GM21529 (cell line): ENCODE measurements around the gene FDPS.
"Not testable (repeated sequence)": the region's sequence is repeated elsewhere in the genome, so short reads cannot be mapped to it uniquely, and the experiment has no call there.

ENCODE experiments used
- ATAC-seq: cut with Tn5 transposase; IDR thresholded peaks from one replicate; pipeline ENCODE4 v1.9.1; 2021; ENCODE audit not compliant: unreplicated experiment

FDPS gene

GRCh38 chr1:155285063-155285462 lies 23.6 kb upstream of the FDPS start:
- ATAC-seq, result no peak

- no peak for ATAC-seq
Measured at GRCh38 chr1:155285631-155286044, 23.0 kb upstream of the FDPS start.

- ATAC-seq, result no peak
Measured at GRCh38 chr1:155286544-155286943, 22.1 kb upstream of the FDPS start.

- ATAC-seq, result no peak
Measured at GRCh38 chr1:155287987-155288543, 20.6 kb upstream of the FDPS start.

GRCh38 chr1:155291006-155291405 lies 17.7 kb upstream of the FDPS start:
- ATAC-seq, result not testable (repeated sequence)

GRCh38 chr1:155293086-155293749 lies 15.4 kb upstream of the FDPS start:
- no peak for ATAC-seq

DNA sequence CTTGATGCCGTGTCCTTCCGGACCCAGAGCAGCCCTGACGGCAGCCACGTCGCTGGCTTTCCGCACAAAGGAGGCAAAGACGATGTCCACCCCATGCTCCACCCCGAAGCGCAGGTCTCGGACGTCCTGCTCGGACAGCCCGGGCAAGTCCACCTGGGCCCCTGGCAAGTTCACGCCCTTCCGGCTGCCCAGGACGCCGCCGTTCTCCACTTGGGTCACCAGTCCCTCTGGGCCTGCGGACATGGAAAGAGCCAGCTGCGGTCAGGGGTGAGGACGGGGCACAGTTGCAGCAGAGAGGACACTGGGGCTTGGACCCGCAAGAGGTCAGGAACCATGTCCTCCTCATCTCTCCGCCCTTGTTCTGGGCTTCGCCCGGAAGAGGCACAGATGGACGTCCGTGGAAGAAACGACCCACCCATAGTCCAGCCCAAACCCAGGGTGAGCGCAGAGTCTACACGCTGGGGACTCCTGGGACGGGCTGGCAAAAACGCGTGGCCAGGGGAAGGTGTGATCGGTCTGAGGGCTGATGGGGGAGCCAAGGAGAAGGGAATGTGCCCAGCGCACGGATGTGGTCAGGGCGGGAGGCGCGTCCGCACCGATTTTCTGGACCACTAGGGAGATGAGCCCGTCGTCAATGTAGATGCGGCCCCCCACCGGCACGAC lies 14.0 kb upstream of the FDPS start:
- ATAC-seq, result no peak

DNA sequence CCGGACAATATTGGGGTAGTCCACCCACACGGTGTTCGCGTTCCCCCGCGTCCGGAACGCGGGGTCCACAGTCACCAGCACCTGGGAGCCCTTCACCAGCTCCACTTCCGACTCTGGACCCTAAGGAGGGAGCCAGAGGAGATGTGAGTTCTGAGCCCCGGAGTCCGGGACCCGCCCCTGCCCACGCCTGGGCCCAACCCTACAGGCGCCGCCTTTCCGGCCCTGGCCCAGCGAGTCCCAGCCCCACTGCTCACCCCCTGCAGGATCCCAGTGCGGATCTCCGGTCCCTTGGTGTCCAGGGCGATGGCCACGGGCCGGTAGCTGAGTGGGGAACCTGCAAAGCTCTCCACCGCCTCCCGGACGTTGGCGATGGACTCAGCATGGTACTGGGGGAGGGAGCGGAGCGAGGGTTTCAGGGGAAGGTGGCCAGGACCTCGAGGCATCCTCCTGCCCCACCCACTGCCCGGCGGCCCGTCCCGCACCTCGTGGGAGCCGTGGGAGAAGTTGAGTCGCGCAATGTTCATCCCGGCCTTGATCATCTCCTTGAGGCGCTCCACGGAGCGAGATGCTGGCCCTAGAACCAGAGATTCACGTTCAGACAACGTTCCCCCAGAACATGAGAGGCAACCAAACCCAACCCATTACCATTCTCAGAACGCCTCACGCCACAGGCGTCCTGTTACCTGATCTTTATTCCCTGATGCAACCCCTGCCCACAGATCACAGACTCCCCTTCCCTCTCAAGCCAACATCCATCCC lies 13.3 kb upstream of the FDPS start:
- no peak for ATAC-seq

DNA sequence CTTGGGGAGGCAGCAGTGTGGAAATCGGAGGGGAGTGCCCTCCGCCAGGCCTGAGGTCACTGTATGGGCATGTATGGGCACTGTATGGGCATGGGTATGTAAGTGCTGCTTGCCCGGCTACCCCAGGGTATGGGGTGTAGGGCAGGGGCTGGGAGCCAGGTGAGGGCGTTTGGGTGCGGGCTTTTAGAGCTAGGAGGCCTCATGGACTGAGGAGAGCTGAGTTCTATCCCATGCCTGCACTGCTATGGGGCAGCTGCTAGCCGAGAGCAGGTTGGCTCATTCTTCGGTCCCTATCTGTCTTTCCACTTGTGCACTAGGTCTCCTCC lies 12.8 kb upstream of the FDPS start:
- no peak for ATAC-seq

GRCh38 chr1:155296661-155297060 lies 12.0 kb upstream of the FDPS start:
- no peak for ATAC-seq

DNA sequence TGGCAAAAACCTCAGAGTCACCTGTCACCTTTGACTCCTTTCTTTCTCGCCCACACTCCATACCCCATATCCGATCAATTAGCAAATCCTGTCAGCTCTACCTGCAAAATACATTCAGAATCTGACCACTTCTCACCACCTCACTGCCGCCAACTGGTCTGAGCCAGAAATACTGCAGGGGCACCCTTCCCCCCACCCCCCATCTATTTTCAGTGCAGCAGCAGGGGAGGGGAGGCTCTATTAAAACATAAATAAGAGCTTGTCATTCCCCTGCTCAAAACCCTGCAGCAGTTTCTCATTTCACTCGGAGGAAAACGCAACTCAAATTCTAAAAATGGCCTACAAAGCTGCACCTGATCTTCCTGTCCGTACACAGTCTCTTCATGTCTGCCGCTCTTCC lies 11.3 kb upstream of the FDPS start:
- ATAC-seq, result no peak

GRCh38 chr1:155300024-155300423 lies 8.6 kb upstream of the FDPS start:
- no peak for ATAC-seq

- ATAC-seq, result no peak
Measured at GRCh38 chr1:155300553-155301329, 7.9 kb upstream of the FDPS start.

- no peak for ATAC-seq
Measured at GRCh38 chr1:155301342-155301841, 7.3 kb upstream of the FDPS start, which contains the start of gene PKLR. PKLR (minus strand) TSS chr1:155301438; CDS start chr1:155301395, 43 bp downstream.

- no peak for ATAC-seq
Measured at GRCh38 chr1:155304558-155305063, 4.1 kb upstream of the FDPS start.

DNA sequence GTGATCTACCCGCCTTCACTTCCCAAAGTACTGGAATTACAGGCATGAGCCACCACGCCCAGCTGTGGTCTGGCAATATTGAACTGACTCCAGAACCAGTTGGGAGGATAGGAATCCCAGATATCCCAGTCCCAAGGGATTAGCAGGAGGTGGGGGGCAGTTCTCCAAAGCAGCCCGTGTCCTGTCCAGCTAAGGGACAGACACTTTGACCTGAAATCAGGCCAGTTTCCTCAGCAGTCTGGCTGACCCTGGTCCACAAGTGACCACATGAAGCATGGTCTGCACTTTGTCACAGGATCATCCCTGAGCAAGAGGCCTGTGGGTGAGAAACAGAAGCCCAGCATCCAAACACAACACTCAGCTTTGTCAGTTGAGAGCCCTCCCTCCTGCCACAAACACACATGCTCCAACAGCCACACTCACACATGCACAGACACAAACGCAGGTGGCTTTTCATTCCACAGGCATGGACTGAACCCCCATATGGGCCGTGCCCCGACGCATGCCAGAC lies 2.7 kb upstream of the FDPS start:
- no peak for ATAC-seq

- ATAC-seq, result no peak
Measured at GRCh38 chr1:155307247-155307740, 1.4 kb upstream of the FDPS start.

DNA sequence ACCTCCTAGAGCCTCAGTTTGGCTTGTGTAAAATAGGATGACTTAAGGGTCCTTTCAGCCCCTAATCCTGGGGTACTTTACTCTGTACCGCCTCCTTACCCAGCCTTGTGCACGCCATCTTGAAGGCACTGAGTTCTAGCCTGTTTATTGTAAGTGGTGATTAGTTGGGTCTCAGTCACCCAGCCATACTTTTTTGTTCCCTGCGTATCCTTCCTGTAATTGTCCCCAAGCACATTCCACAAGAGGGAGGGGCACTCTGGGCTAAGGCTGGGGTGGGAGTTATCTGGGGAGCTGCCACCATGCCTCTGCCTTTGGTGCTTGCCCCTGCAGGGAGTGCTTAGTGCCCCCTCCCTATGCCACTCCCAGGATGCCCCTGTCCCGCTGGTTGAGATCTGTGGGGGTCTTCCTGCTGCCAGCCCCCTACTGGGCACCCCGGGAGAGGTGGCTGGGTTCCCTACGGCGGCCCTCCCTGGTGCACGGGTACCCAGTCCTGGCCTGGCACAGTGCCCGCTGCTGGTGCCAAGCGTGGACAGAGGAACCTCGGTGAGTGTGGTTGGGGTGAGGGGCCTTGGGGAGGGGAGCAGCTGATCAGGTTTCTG lies 856 bp downstream of the FDPS start:
- no peak for ATAC-seq

DNA sequence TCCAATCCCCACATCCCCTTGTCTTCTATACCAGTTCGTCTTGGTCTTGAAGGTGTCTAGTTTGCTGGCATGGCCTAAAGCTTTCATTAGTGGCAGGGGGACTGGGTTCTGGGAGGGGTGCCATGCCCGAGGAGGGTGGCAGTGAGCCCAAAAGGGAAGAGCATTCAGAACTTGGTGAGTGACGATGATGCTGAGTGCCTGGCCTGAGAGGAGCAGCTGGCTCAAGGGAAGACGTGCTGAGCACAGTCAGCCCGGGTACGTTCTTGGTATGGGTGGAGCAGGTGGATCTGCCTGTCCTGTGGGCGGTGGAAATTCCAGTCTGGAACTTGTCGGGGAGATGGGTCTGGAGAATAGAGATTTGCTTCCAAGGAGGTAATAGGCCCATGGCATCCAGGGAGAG lies 4.6 kb downstream of the FDPS start:
- no peak for ATAC-seq

DNA sequence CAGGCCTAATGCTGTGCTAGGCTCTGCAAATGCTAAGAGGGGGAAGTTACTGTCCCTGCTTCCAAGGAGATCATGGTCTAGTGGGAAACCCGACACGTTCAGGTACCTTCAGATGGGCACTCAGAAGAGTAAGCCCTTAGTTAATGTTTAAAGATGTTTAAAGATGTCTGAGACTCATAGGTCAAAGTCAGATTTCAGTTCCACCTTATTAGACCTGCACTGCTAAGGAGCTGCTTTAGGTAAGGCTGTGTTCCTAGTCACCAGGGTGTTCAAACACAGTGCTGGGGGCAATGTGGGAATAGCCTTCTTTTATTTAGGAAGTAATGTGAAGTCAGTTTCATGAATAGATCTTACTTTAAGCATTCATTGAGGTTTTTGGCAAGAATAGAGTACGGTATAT lies 8.3 kb downstream of the FDPS start:
- ATAC-seq, result no peak
